GM23248 (cell line): ENCODE measurements around the gene TMEM45B.
"Not testable (repeated sequence)": the region's sequence is repeated elsewhere in the genome, so short reads cannot be mapped to it uniquely, and the experiment has no call there.

Experiments
- EZH2 ChIP-seq: fragments of 200-600 bp; sonication (generic); IDR thresholded peaks from 2 replicates; pipeline ENCODE4 v1.6.1; 2018; ENCODE audit warnings: antibody characterized with exemption, mild to moderate bottlenecking; ENCODE audit not compliant: insufficient read depth, poor library complexity, severe bottlenecking
- EZH2phosphoT487 ChIP-seq: fragments of 200-600 bp; sonication (generic); IDR thresholded peaks from 2 replicates; pipeline ENCODE4 v1.6.1; 2018; ENCODE audit warnings: antibody characterized with exemption, moderate library complexity, mild to moderate bottlenecking, low read depth; ENCODE audit not compliant: insufficient read depth

GRCh38 chr11:129833260-129833659 is 17.6 kb downstream of the TMEM45B start:
- not testable (repeated sequence) for TF ChIP-seq EZH2, EZH2phosphoT487
